ENCODE results near the gene TPM2.

GRCh38 chr9:35682520-35683315 lies 7.0 kb downstream of the TPM2 start:
- TF ChIP-seq EZH2phosphoT487 (IDR thresholded peaks at IDR 0.05) (no peak), CTCF (IDR thresholded peaks at IDR 0.05) (no peak), EZH2 (IDR thresholded peaks at IDR 0.05) (no peak)

Data from neural progenitor cell (in vitro differentiated cells).